ENCODE data around the gene BABAM1. TPM values are rescaled to one million over a fixed set of nuclear protein-coding genes. Genes with fewer than 3 reads are reported as not detected.

Gene BABAM1
- total and polyA plus RNA-seq, 9 of the 15 experiments (the other 6 are each of a cell fraction or from before 2014, with no cell fraction given) = 14.7 to 160 (median 113) TPM

- TF ChIP-seq ZNF707 (CRISPR knock-in tag; conservative IDR thresholded peaks at IDR 0.05) (no peak), EWSR1 (IDR thresholded peaks at IDR 0.05; ENCODE audit: borderline replicate concordance, low read depth, partially characterized antibody) (no peak), SP2 (IDR thresholded peaks at IDR 0.05; ENCODE audit: extremely low read depth, low read depth, low read length, poor library complexity, severe bottlenecking) (no peak), ZNF592 (IDR thresholded peaks at IDR 0.05) (peak; percentile 97), KLF16 (IDR thresholded peaks at IDR 0.05) (no peak), ZNF561 (CRISPR knock-in tag; conservative IDR thresholded peaks at IDR 0.05) (no peak), POLR3G (IDR thresholded peaks at IDR 0.05; ENCODE audit: extremely low read depth, insufficient read length, insufficient replicate concordance) (no peak), ZFP91 (CRISPR knock-in tag; IDR thresholded peaks at IDR 0.05) (no peak), KAT2B (IDR thresholded peaks at IDR 0.05; ENCODE audit: low read depth, low read length) (no peak), U2AF1 (optimal IDR thresholded peaks at IDR 0.05; ENCODE audit: low read depth, low read length) (no peak), BRF1 (IDR thresholded peaks at IDR 0.05; ENCODE audit: borderline replicate concordance, extremely low read depth, insufficient read length) (no peak), NONO (IDR thresholded peaks at IDR 0.05; ENCODE audit: low read depth in 2 of 2, low read length in 1 of 2) (no peak), ZNF165 (CRISPR knock-in tag; IDR thresholded peaks at IDR 0.05; ENCODE audit: borderline replicate concordance) (no peak), PPARD (CRISPR knock-in tag; IDR thresholded peaks at IDR 0.05) (no peak), PCBP1 (IDR thresholded peaks at IDR 0.05; ENCODE audit: low read depth, low read length, poor library complexity, severe bottlenecking) (no peak), MXD1 (CRISPR knock-in tag; IDR thresholded peaks at IDR 0.05; ENCODE audit: borderline replicate concordance, poor library complexity, severe bottlenecking) (no peak), PYGO2 (tag; IDR thresholded peaks at IDR 0.05) (no peak), TCF7L2 (IDR thresholded peaks at IDR 0.05; ENCODE audit: low read depth, low read length) (no peak), ADNP (tag; IDR thresholded peaks at IDR 0.05) (no peak), POLR2AphosphoS5 (IDR thresholded peaks at IDR 0.05; ENCODE audit: control insufficient read depth, insufficient read depth, low read depth, low read length) (no peak), NFE2L1 (tag; IDR thresholded peaks at IDR 0.05; ENCODE audit: borderline replicate concordance, low read depth) (no peak)
Measured at GRCh38 chr19:17220207-17220758, 47.0 kb upstream of the BABAM1 start (continued).

Data from K562 (cell line).